OCI-LY7 (cell line): ENCODE results near the gene CSPG5.

Source experiments
- EZH2phosphoT487 ChIP-seq: fragments of 200-600 bp; sonication (generic); IDR thresholded peaks from 2 replicates; pipeline ENCODE4 v1.6.1; 2018; ENCODE audit warnings: low read depth, borderline replicate concordance, mild to moderate bottlenecking, mixed run types, antibody characterized with exemption, low read length, moderate library complexity, mixed read lengths
- TF ChIP-seq, protein P1 (sequence below): fragments of 200-600 bp; sonication (generic); conservative IDR thresholded peaks from 2 replicates; pipeline ENCODE4 v1.5.1; 2014; ENCODE audit warnings: mild to moderate bottlenecking, antibody characterized with exemption, low read length, moderate library complexity, mixed read lengths

DNA sequence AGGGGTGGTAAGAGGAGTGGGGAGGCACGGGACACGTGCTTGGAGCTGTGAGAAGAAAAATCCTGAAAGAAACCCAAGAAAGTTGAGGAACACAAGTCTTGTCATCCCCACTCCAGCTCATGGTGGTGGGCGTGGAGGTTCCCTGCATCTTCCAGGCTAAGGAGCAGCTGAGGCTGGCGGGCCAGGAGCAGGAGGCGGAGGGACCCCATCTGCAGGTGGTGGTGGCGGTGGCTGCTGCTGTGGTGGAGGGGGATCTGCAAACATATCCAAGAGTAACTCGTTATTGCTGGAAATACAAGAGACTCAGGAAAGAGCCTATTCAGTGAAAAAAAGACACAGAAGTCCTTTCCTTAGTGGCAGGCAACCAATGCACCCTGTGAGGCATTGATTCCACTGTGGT, 9.4 kb upstream of the CSPG5 start:
- TF ChIP-seq, protein P1, sequence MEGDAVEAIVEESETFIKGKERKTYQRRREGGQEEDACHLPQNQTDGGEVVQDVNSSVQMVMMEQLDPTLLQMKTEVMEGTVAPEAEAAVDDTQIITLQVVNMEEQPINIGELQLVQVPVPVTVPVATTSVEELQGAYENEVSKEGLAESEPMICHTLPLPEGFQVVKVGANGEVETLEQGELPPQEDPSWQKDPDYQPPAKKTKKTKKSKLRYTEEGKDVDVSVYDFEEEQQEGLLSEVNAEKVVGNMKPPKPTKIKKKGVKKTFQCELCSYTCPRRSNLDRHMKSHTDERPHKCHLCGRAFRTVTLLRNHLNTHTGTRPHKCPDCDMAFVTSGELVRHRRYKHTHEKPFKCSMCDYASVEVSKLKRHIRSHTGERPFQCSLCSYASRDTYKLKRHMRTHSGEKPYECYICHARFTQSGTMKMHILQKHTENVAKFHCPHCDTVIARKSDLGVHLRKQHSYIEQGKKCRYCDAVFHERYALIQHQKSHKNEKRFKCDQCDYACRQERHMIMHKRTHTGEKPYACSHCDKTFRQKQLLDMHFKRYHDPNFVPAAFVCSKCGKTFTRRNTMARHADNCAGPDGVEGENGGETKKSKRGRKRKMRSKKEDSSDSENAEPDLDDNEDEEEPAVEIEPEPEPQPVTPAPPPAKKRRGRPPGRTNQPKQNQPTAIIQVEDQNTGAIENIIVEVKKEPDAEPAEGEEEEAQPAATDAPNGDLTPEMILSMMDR: no peak
- TF ChIP-seq EZH2phosphoT487: no peak
